Measurements from ENCODE around the gene IDS.

The IDS gene

GRCh38 chrX:149517308-149517707 lies 12.2 kb upstream of the IDS start (continued):
- no peak for TF ChIP-seq ZSCAN23 (tag by site-specific recombination; IDR thresholded peaks at IDR 0.05)
- no peak for TF ChIP-seq AEBP2 (tag by site-specific recombination; IDR thresholded peaks at IDR 0.05; ENCODE audit: borderline replicate concordance)
- TF ChIP-seq SP7 (tag by site-specific recombination; IDR thresholded peaks at IDR 0.05), result no peak
- no peak for TF ChIP-seq ZBTB10 (tag by site-specific recombination; IDR thresholded peaks at IDR 0.05)
- TF ChIP-seq HOXC10 (CRISPR knock-in tag; IDR thresholded peaks at IDR 0.05), result no peak
- no peak for TF ChIP-seq KLF16 (tag by site-specific recombination; IDR thresholded peaks at IDR 0.05)
- TF ChIP-seq ZNF677 (tag by site-specific recombination; IDR thresholded peaks at IDR 0.05), result no peak
- TF ChIP-seq ZNF398 (tag by site-specific recombination; IDR thresholded peaks at IDR 0.05), result no peak
- no peak for TF ChIP-seq ZNF843 (tag by site-specific recombination; IDR thresholded peaks at IDR 0.05)
- no peak for TF ChIP-seq ZBTB20 (tag by site-specific recombination; IDR thresholded peaks at IDR 0.05)
- no peak for TF ChIP-seq ZSCAN16 (tag by site-specific recombination; IDR thresholded peaks at IDR 0.05)
- no peak for TF ChIP-seq ZNF174 (tag by site-specific recombination; IDR thresholded peaks at IDR 0.05)
- TF ChIP-seq ZBTB17 (tag by site-specific recombination; IDR thresholded peaks at IDR 0.05), result no peak

- Histone ChIP-seq H3K4me1 (ENCODE audit: control insufficient read depth, insufficient read depth, low read length) (no peaks in the 10 kb centered on the region), H3K4me3 (ENCODE audit: low read depth, low read length) (no peak overlapping the region), H3K9me3 (ENCODE audit: control insufficient read depth, insufficient read depth, low read depth, low read length) (no peaks in the 10 kb centered on the region), H3K36me3 (ENCODE audit: control insufficient read depth in 2 of 2, insufficient read depth in 1 of 2, low read length in 2 of 2) (no peaks in the 10 kb centered on the region), H3K27ac (ENCODE audit: extremely low read depth, low read depth, low read length) (no peak overlapping the region)
- ChIA-PET POLR2A (no interaction called here), CTCF (interaction anchor here (0.7 kb wide), 2 partner anchors 11 to 1466 kb away, joined by 3 to 5 read pairs; no protein-coding TSS in a partner anchor)
- no peak for TF ChIP-seq ZNF404 (tag by site-specific recombination; IDR thresholded peaks at IDR 0.05)
- no peak for TF ChIP-seq ZBTB26 (tag by site-specific recombination; optimal IDR thresholded peaks at IDR 0.05)
These were observed 11.5 kb upstream of the IDS start for GRCh38 chrX:149516604-149517003.

GRCh38 chrX:149515954-149516602 lies 11.0 kb upstream of the IDS start:
- Histone ChIP-seq H3K4me3 (ENCODE audit: low read depth, low read length) (no peak overlapping the region), H3K4me1 (ENCODE audit: control insufficient read depth, insufficient read depth, low read length) (no peaks in the 10 kb centered on the region), H3K27ac (ENCODE audit: extremely low read depth, low read depth, low read length) (no peak overlapping the region), H3K9me3 (ENCODE audit: control insufficient read depth, insufficient read depth, low read depth, low read length) (no peaks in the 10 kb centered on the region), H3K36me3 (ENCODE audit: control insufficient read depth in 2 of 2, insufficient read depth in 1 of 2, low read length in 2 of 2) (no peaks in the 10 kb centered on the region)
- ChIA-PET POLR2A (no interaction called here), CTCF (interaction anchor here (0.7 to 1.0 kb wide), 2 partner anchors 10 to 12 kb away, joined by 3 read pairs; no protein-coding TSS in a partner anchor)
- TF ChIP-seq ZIC2 (tag by site-specific recombination; IDR thresholded peaks at IDR 0.05) (no peak), SCRT2 (tag by site-specific recombination; IDR thresholded peaks at IDR 0.05) (no peak)

All from HEK293 (cell line).